Activated naive CD4-positive, alpha-beta T cell treated with anti-CD3 and anti-CD28 coated beads, Interleukin-2, amount 50 U/mL, for 24 hours (primary cell): ENCODE data around the gene CUL9.

Experiments used
- H3K27ac Mint-ChIP-seq: one replicate; pipeline ENCODE4 v1.8.0; 2021; ENCODE audit warnings: mild to moderate bottlenecking, mixed read lengths
- H3K27me3 Mint-ChIP-seq: one replicate; pipeline ENCODE4 v1.8.0; 2021; ENCODE audit warnings: mixed read lengths
- H3K36me3 Mint-ChIP-seq: one replicate; pipeline ENCODE4 v1.8.0; 2021; ENCODE audit warnings: mixed read lengths
- H3K4me1 Mint-ChIP-seq: one replicate; pipeline ENCODE4 v1.8.0; 2021; ENCODE audit warnings: mixed read lengths
- H3K4me3 Mint-ChIP-seq: one replicate; pipeline ENCODE4 v1.8.0; 2021; ENCODE audit warnings: mild to moderate bottlenecking, mixed read lengths
- H3K9me3 Mint-ChIP-seq: one replicate; pipeline ENCODE4 v1.8.0; 2021; ENCODE audit warnings: mixed read lengths

The CUL9 gene

GRCh38 chr6:43248791-43249190 is 66.8 kb downstream of the CUL9 start:
- H3K36me3 Mint-ChIP-seq, result no peaks in the 10 kb centered on the region
- no peak overlapping the region for H3K27ac Mint-ChIP-seq
- H3K9me3 Mint-ChIP-seq, result no peaks in the 10 kb centered on the region
- no peak overlapping the region for H3K4me3 Mint-ChIP-seq
- peaks cover 24% of the 10 kb centered on the region for H3K4me1 Mint-ChIP-seq
- peaks cover 9% of the 10 kb centered on the region for H3K27me3 Mint-ChIP-seq

GRCh38 chr6:43250992-43251373 is 69.0 kb downstream of the CUL9 start:
- Mint-ChIP-seq H3K4me3 (no peak overlapping the region), H3K27me3 (peaks cover 12% of the 10 kb centered on the region), H3K36me3 (no peaks in the 10 kb centered on the region), H3K4me1 (peaks cover 24% of the 10 kb centered on the region), H3K27ac (peak overlapping the region; percentile 61), H3K9me3 (no peaks in the 10 kb centered on the region)

DNA sequence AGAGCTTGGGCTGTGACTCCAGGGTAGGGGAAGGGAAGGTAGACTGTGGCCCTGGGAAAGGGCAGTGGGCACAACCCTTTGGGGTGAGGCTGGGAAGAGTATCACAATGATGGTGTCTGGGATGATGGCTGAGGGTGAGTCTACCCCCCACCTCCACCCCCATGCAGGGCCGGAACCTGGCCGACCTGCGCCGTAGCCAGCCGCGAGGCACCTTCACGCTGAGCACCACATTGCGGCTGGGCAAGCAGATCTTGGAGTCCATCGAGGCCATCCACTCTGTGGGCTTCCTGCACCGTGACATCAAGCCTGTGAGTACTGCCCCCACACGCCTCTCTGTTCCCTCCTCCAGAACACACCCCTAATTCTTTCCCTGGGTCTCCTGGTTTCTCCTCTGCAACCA is 71.4 kb downstream of the CUL9 start:
- H3K4me3 Mint-ChIP-seq, result no peak overlapping the region
- H3K27ac Mint-ChIP-seq, result no peak overlapping the region
- no peaks in the 10 kb centered on the region for H3K36me3 Mint-ChIP-seq
- no peaks in the 10 kb centered on the region for H3K9me3 Mint-ChIP-seq
- H3K27me3 Mint-ChIP-seq, result peaks cover 12% of the 10 kb centered on the region
- peaks cover 10% of the 10 kb centered on the region for H3K4me1 Mint-ChIP-seq

DNA sequence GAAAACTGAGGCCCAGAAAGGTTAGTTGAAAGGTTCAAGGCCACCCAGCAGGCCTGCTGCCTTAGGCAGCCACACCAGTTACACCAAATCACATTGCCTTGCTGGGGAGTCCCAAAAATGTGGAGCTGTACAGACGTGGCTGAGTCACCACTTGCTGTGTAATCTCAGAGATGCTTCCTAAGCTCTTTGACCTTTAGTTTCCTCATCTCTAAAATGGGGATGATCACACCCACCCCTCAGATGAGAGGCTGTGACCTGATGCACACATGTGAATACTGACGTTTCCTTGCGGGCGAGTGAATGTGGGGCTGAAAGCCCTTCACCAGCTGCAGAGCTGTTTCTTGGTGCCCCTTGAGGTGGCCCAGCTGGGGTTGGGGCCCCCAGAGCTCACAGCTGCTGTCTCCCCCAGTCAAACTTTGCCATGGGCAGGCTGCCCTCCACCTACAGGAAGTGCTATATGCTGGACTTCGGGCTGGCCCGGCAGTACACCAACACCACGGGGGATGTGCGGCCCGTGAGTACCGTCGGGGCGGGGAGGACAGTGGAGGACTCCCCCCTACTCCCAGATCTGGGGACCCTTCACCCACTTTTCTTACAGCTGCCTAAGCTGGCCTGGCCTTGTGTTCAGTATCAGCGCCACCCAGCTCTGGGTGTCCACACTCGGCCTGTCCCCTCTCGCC is 72.3 kb downstream of the CUL9 start:
- Mint-ChIP-seq H3K36me3 (no peaks in the 10 kb centered on the region), H3K27me3 (peaks cover 12% of the 10 kb centered on the region), H3K4me1 (peaks cover 10% of the 10 kb centered on the region), H3K9me3 (no peaks in the 10 kb centered on the region), H3K27ac (no peak overlapping the region), H3K4me3 (no peak overlapping the region)

GRCh38 chr6:43254846-43255245 is 72.8 kb downstream of the CUL9 start:
- Mint-ChIP-seq H3K9me3 (no peaks in the 10 kb centered on the region), H3K36me3 (no peaks in the 10 kb centered on the region), H3K4me3 (no peak overlapping the region), H3K27me3 (peaks cover 12% of the 10 kb centered on the region), H3K4me1 (peaks cover 10% of the 10 kb centered on the region), H3K27ac (no peak overlapping the region)

DNA sequence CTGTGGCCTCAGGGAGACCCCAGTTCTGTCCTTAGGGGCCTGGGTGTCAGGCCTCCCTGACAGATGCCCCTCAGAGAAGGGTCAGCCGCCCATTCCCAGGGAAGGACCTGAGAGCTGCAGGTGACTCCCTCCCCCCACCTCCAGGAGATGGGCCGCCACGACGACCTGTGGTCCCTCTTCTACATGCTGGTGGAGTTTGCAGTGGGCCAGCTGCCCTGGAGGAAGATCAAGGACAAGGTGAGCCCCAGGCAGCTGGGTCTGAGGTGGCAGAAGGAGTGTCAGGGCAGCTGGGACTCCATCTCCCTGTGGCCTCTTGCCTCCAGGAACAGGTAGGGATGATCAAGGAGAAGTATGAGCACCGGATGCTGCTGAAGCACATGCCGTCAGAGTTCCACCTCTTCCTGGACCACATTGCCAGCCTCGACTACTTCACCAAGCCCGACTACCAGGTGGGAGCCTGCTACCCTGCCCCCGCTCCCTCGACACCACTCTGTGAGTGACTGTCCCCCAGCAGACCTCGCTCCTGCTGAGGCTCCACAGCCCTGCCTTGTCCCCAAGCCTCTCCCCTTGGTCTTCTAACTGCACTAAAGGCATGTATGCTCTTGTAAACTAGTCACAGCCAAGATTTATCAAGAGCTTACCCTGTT is 73.5 kb downstream of the CUL9 start:
- H3K9me3 Mint-ChIP-seq, result no peaks in the 10 kb centered on the region
- peaks cover 10% of the 10 kb centered on the region for H3K4me1 Mint-ChIP-seq
- H3K27me3 Mint-ChIP-seq, result peaks cover 12% of the 10 kb centered on the region
- no peak overlapping the region for H3K4me3 Mint-ChIP-seq
- H3K27ac Mint-ChIP-seq, result no peak overlapping the region
- H3K36me3 Mint-ChIP-seq, result no peaks in the 10 kb centered on the region

- H3K9me3 Mint-ChIP-seq, result no peaks in the 10 kb centered on the region
- H3K27me3 Mint-ChIP-seq, result peaks cover 3% of the 10 kb centered on the region
- H3K4me3 Mint-ChIP-seq, result no peak overlapping the region
- no peaks in the 10 kb centered on the region for H3K36me3 Mint-ChIP-seq
- no peaks in the 10 kb centered on the region for H3K4me1 Mint-ChIP-seq
- H3K27ac Mint-ChIP-seq, result no peak overlapping the region
Measured at GRCh38 chr6:43256670-43257366, 74.8 kb downstream of the CUL9 start.

GRCh38 chr6:43257367-43258145 is 75.6 kb downstream of the CUL9 start:
- H3K27me3 Mint-ChIP-seq, result peaks cover 3% of the 10 kb centered on the region
- no peak overlapping the region for H3K27ac Mint-ChIP-seq
- no peaks in the 10 kb centered on the region for H3K4me1 Mint-ChIP-seq
- H3K36me3 Mint-ChIP-seq, result no peaks in the 10 kb centered on the region
- no peak overlapping the region for H3K4me3 Mint-ChIP-seq
- no peaks in the 10 kb centered on the region for H3K9me3 Mint-ChIP-seq

DNA sequence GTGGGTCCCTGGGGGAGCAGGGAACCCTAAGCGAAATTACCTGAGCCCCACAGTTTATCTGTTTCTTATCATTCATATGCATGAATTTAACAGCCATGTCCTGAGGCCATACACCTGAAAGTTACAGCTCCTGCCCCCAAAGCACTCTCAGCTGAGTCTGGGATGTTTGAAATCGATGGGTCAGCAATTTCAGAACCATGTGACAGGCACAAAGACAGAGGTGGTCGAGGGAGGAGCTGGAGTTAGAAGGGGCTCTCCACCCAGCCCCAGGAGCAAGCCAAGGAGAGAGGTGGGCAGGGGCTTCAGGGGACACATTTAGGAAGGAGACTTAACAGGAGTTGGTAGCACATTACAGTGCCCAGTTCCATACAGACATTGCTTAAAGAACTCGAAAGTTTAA is 76.2 kb downstream of the CUL9 start:
- no peaks in the 10 kb centered on the region for H3K36me3 Mint-ChIP-seq
- no peak overlapping the region for H3K27ac Mint-ChIP-seq
- no peaks in the 10 kb centered on the region for H3K4me1 Mint-ChIP-seq
- H3K27me3 Mint-ChIP-seq, result peaks cover 3% of the 10 kb centered on the region
- H3K4me3 Mint-ChIP-seq, result no peak overlapping the region
- H3K9me3 Mint-ChIP-seq, result no peaks in the 10 kb centered on the region

GRCh38 chr6:43258807-43259686 is 77.1 kb downstream of the CUL9 start:
- no peaks in the 10 kb centered on the region for H3K9me3 Mint-ChIP-seq
- no peaks in the 10 kb centered on the region for H3K36me3 Mint-ChIP-seq
- H3K27ac Mint-ChIP-seq, result peak overlapping the region; percentile 17
- H3K27me3 Mint-ChIP-seq, result peaks cover 3% of the 10 kb centered on the region
- H3K4me1 Mint-ChIP-seq, result no peaks in the 10 kb centered on the region
- H3K4me3 Mint-ChIP-seq, result no peak overlapping the region

DNA sequence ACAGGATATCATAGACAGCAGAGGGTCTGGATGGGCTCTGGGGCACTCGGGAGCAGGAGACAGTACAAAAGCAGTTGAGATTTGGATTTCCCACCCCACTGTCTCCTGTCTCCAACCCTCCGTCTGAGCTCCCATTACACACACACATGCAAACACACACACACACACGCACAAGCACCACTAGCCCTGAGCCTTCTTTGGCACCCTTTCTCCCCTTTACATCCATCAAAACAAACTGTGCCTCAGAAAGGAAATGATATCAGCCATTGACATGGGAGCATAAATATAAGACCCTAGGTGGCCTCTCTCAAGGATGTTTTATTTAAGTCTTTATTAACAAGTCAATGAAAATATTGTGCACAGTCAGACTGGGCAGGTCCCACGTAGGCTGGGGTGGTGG is 78.8 kb downstream of the CUL9 start:
- no peaks in the 10 kb centered on the region for H3K36me3 Mint-ChIP-seq
- H3K27me3 Mint-ChIP-seq, result no peaks in the 10 kb centered on the region
- no peak overlapping the region for H3K27ac Mint-ChIP-seq
- no peaks in the 10 kb centered on the region for H3K9me3 Mint-ChIP-seq
- H3K4me3 Mint-ChIP-seq, result no peak overlapping the region
- no peaks in the 10 kb centered on the region for H3K4me1 Mint-ChIP-seq

DNA sequence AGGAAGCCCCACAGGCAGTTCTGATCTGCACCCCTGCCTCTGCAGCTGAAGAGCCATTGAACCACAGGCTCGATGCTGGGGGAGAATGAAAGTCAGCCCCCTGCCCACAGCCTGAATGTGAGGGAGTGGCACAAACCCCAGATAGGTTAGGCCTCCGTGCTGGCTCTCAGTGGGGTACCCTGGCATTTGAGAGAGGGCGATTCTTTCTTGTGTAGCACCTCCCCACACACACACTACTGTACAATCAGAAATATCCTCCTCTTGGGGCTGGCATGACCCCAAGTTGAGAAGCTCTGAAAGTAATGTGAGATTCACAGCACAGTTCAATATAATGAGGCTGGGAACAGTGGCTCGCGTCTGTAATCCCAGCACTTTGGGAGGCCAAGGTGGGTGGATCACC is 79.2 kb downstream of the CUL9 start:
- no peak overlapping the region for H3K27ac Mint-ChIP-seq
- H3K36me3 Mint-ChIP-seq, result no peaks in the 10 kb centered on the region
- no peaks in the 10 kb centered on the region for H3K4me1 Mint-ChIP-seq
- H3K4me3 Mint-ChIP-seq, result no peak overlapping the region
- H3K9me3 Mint-ChIP-seq, result no peaks in the 10 kb centered on the region
- no peaks in the 10 kb centered on the region for H3K27me3 Mint-ChIP-seq

- H3K9me3 Mint-ChIP-seq, result no peaks in the 10 kb centered on the region
- no peaks in the 10 kb centered on the region for H3K4me1 Mint-ChIP-seq
- H3K27me3 Mint-ChIP-seq, result no peaks in the 10 kb centered on the region
- no peaks in the 10 kb centered on the region for H3K36me3 Mint-ChIP-seq
- no peak overlapping the region for H3K27ac Mint-ChIP-seq
- no peak overlapping the region for H3K4me3 Mint-ChIP-seq
Measured at GRCh38 chr6:43262000-43262779, 80.2 kb downstream of the CUL9 start.

DNA sequence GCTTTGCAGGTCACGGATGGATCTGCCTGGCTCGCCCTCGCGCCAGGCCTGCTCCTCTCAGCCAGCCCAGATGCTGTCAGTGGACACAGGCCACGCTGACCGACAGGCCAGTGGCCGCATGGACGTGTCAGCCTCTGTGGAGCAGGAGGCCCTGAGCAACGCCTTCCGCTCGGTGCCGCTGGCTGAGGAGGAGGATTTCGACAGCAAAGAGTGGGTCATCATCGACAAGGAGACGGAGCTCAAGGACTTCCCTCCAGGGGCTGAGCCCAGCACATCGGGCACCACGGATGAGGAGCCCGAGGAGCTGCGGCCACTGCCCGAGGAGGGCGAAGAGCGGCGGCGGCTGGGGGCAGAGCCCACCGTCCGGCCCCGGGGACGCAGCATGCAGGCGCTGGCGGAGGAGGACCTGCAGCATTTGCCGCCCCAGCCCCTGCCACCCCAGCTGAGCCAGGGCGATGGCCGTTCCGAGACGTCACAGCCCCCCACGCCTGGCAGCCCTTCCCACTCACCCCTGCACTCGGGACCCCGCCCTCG is 80.9 kb downstream of the CUL9 start:
- no peaks in the 10 kb centered on the region for H3K9me3 Mint-ChIP-seq
- H3K36me3 Mint-ChIP-seq, result no peaks in the 10 kb centered on the region
- H3K4me1 Mint-ChIP-seq, result no peaks in the 10 kb centered on the region
- no peaks in the 10 kb centered on the region for H3K27me3 Mint-ChIP-seq
- no peak overlapping the region for H3K27ac Mint-ChIP-seq
- no peak overlapping the region for H3K4me3 Mint-ChIP-seq
